BLaER1 treated with 17β-estradiol and CSF1 and Interleukin-3, amounts not matched to agents 10 nM and 100 nM (cell line): ENCODE results near the gene FRY.
A peak's percentile ranks its signal among the peaks of the same experiment; 100 is the strongest.

Source experiments
- H3K27ac ChIP-seq, 11 experiments: shearing (Covaris generic); formaldehyde crosslinking; 2 replicates each; pipeline ENCODE4 v1.8.1; 2022
- H3K27me3 ChIP-seq, 11 experiments: shearing (Covaris generic); formaldehyde crosslinking; 2 replicates each; pipeline ENCODE4 v1.8.1; 2022
- H3K36me3 ChIP-seq, 11 experiments: shearing (Covaris generic); formaldehyde crosslinking; 2 replicates each; pipeline ENCODE4 v1.8.1; 2022
- H3K4me1 ChIP-seq, 10 experiments: shearing (Covaris generic); formaldehyde crosslinking; 2 replicates each; pipeline ENCODE4 v1.8.1; 2022
- H3K4me2 ChIP-seq, 11 experiments: shearing (Covaris generic); formaldehyde crosslinking; 2 replicates each; pipeline ENCODE4 v1.8.1; 2022
- H3K4me3 ChIP-seq, 10 experiments: shearing (Covaris generic); formaldehyde crosslinking; 2 replicates each; pipeline ENCODE4 v1.8.1; 2022
- H3K9ac ChIP-seq, 11 experiments: shearing (Covaris generic); formaldehyde crosslinking; 2 replicates each; pipeline ENCODE4 v1.8.1; 2022
- H3K9me3 ChIP-seq, 11 experiments: shearing (Covaris generic); formaldehyde crosslinking; replicated peaks in 1 of 11; 2 replicates each; pipeline ENCODE4 v1.8.1; 2022
- H4K20me1 ChIP-seq, 11 experiments: shearing (Covaris generic); formaldehyde crosslinking; 2 replicates each; pipeline ENCODE4 v1.8.1; 2022
- Cebpa-rat ChIP-seq, 11 experiments: shearing (Covaris generic); IDR thresholded peaks; 2 replicates each; pipeline ENCODE4 v1.8.1; 2022

The FRY gene

DNA sequence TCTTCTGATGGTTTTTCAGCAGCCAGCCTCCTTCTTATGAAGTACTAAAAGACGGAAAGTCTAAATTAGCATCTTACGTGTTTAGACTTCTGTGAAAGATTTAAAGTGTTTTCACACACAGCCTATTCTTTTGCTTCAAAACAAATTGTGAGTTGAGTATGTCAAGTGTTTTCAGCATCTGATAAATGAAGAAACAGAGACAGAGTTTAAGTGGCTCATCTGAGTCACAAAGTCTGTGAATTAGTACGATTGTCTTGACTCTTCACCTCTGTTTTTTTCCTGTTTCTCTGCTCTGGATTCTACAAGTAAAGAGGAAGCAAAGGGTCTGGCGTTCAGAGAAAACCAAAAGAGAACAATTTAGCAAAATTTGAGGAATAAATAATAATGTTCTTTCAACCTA, 116.4 kb downstream of the FRY start:
- no peaks in the 10 kb centered on the region for H3K36me3 ChIP-seq
- no peak overlapping the region for H3K9ac ChIP-seq
- H3K27me3 ChIP-seq, result no peaks in the 10 kb centered on the region
- H4K20me1 ChIP-seq, result no peaks in the 10 kb centered on the region
- H3K27ac ChIP-seq, result no peak overlapping the region
- H3K9me3 ChIP-seq, result peaks cover 0 to 6% (median 0%) of the 10 kb centered on the region in 11 experiments; a peak in 1 of 22 replicates
- H3K4me1 ChIP-seq, result peaks cover 0 to 5% (median 0%) of the 10 kb centered on the region in 10 experiments; a peak in 4 of 20 replicates
- no peak overlapping the region for H3K4me3 ChIP-seq
- TF ChIP-seq Cebpa-rat (IDR thresholded peaks at IDR 0.05), result no peak
- H3K4me2 ChIP-seq, result no peak overlapping the region

DNA sequence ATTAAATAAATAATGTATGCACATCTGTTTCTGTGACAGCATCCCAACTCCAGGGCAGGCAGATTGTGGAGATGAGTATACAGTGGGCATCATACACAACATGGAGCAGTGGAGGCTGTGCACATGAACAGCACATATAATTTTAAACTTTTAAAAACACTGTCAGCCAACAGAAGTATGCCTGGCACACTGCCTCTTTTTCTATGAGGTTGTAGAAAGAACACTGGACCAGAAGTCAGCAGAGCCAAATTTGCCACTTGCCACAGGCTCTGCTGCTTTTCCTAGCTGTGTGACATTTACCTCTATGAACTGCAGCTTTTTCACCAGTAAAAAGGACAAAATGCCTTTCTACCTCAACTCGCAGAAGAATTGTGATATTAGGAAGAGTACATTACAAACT, 118.7 kb downstream of the FRY start:
- Histone ChIP-seq H3K4me1 (peaks cover 0 to 10% (median 0%) of the 10 kb centered on the region in 10 experiments; a peak in 4 of 20 replicates), H3K4me2 (no peak overlapping the region), H3K4me3 (no peak overlapping the region), H4K20me1 (no peaks in the 10 kb centered on the region), H3K27ac (no peak overlapping the region), H3K27me3 (no peaks in the 10 kb centered on the region), H3K9ac (no peak overlapping the region), H3K36me3 (no peaks in the 10 kb centered on the region), H3K9me3 (peaks cover 0 to 6% (median 0%) of the 10 kb centered on the region in 11 experiments; a peak in 1 of 22 replicates)
- TF ChIP-seq Cebpa-rat (IDR thresholded peaks at IDR 0.05), result no peak

DNA sequence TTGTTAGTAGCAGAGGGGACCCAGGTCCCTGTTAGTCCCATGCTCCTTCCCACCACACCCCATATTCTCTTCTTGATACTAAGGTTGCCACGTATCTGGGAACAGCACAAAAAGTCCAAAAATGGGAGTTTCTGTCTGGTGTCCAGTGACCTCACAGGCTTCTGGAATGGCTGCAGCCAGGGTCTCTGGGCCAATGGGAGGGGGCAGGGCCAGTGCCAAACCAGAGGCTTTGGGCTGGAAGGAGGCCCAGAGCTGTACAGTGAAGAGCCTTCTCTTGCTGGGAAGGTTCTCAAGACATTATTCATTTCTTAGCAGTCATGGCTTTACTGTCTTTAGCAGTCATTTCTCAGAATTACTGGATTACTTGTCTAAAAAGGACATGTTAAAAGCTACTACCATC, 119.2 kb downstream of the FRY start:
- H3K27ac ChIP-seq, result no peak overlapping the region
- no peak overlapping the region for H3K9ac ChIP-seq
- peaks cover 0 to 4% (median 0%) of the 10 kb centered on the region in 11 experiments; a peak in 1 of 22 replicates for H3K9me3 ChIP-seq
- H3K4me3 ChIP-seq, result no peak overlapping the region
- H3K36me3 ChIP-seq, result no peaks in the 10 kb centered on the region
- no peak for TF ChIP-seq Cebpa-rat (IDR thresholded peaks at IDR 0.05)
- no peaks in the 10 kb centered on the region for H3K27me3 ChIP-seq
- peaks cover 0 to 10% (median 0%) of the 10 kb centered on the region in 10 experiments; a peak in 4 of 20 replicates for H3K4me1 ChIP-seq
- no peak overlapping the region for H3K4me2 ChIP-seq
- no peaks in the 10 kb centered on the region for H4K20me1 ChIP-seq

DNA sequence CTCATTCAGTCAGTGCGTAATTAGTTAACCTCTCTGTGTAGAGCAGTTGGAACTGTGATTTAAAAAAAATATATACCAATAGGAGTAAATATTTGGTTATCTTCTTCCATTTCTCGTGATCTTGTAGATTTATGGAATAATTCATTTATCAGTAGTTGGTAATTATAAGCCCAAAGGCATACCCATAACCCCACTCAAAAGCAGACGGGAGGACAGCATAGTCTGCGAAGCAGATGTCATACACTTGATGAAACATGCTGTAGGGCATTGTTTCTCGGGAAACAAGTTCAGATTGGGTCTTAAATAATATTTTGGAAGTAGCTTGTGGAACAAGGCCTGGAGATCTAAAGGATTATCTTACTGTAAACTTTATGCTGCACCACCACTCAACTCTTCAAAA, 119.7 kb downstream of the FRY start:
- Histone ChIP-seq H3K27me3 (no peaks in the 10 kb centered on the region), H3K27ac (no peak overlapping the region), H3K4me1 (peaks cover 0 to 10% (median 0%) of the 10 kb centered on the region in 10 experiments; a peak in 4 of 20 replicates), H3K9me3 (no peaks in the 10 kb centered on the region), H3K9ac (no peak overlapping the region), H3K36me3 (no peaks in the 10 kb centered on the region), H3K4me2 (no peak overlapping the region), H3K4me3 (no peak overlapping the region), H4K20me1 (no peaks in the 10 kb centered on the region)
- no peak for TF ChIP-seq Cebpa-rat (IDR thresholded peaks at IDR 0.05)

DNA sequence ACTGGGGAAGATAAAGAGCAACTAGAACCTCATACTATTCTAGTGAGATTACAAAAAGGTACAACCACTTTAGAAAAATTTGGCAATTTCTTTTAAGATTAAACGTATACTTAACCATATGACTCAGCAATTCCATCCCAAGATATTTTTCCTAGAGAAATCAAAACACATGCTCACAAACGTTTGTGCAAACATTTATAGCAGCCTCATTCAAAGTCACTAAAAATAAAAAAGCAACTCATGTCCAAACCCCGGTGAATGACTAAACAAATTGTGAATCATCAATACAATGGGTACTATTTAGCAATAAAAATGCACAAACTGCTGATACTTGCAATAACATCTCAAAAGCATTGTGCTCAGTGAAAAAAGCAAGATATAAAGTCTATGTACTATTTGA, 121.5 kb downstream of the FRY start:
- Histone ChIP-seq H3K36me3 (no peaks in the 10 kb centered on the region), H3K9ac (no peak overlapping the region), H3K27ac (no peak overlapping the region), H3K9me3 (no peaks in the 10 kb centered on the region), H3K27me3 (no peaks in the 10 kb centered on the region), H3K4me2 (peak overlapping the region in 1 of 11 experiments; percentile 14; a peak in 1 of 22 replicates), H3K4me3 (no peak overlapping the region), H4K20me1 (no peaks in the 10 kb centered on the region), H3K4me1 (peaks cover 0 to 10% (median 0%) of the 10 kb centered on the region in 10 experiments; a peak in 4 of 20 replicates)
- no peak for TF ChIP-seq Cebpa-rat (IDR thresholded peaks at IDR 0.05)

DNA sequence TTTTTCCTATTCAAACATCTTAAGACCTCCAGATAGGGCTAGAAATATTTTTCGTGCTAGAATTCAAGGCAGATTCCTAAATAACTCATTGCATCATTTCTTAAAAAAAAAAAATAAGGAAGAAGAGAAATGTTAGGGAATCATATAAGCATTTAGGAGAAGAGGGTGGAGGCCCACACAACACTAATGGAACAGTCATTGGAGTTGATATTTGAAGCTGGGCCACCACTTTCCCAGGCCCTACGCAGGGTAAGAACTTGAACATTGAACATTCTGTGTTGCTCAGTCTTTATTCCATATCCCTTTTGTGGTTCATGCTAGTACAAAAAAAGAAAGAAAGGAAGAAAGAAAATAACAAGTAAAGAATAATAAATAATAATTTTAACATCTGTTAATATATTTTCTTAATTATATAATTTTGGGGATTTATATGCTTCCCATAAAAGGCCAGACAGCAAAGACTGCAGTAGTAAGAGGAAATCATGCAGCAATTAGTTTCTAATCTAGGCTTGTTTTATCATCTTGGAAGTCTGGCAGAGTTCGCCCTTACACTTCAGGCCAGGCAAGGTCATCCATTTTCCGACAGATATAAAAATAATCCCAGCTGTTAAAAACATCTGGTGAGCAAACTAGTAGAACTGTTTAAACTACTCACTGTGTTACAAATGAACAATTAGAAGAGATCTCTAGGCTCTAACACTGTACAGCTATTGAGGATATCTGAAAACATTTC, 127.7 kb downstream of the FRY start:
- no peak overlapping the region for H3K9ac ChIP-seq
- H4K20me1 ChIP-seq, result no peaks in the 10 kb centered on the region
- no peak overlapping the region for H3K27ac ChIP-seq
- H3K27me3 ChIP-seq, result no peaks in the 10 kb centered on the region
- H3K4me1 ChIP-seq, result peaks cover 0 to 12% (median 0%) of the 10 kb centered on the region in 10 experiments; a peak in 5 of 20 replicates
- TF ChIP-seq Cebpa-rat (IDR thresholded peaks at IDR 0.05), result no peak
- H3K9me3 ChIP-seq, result peaks cover 0 to 1% (median 0%) of the 10 kb centered on the region in 11 experiments; a peak in 1 of 22 replicates
- no peak overlapping the region for H3K4me2 ChIP-seq
- H3K36me3 ChIP-seq, result no peaks in the 10 kb centered on the region
- no peak overlapping the region for H3K4me3 ChIP-seq

DNA sequence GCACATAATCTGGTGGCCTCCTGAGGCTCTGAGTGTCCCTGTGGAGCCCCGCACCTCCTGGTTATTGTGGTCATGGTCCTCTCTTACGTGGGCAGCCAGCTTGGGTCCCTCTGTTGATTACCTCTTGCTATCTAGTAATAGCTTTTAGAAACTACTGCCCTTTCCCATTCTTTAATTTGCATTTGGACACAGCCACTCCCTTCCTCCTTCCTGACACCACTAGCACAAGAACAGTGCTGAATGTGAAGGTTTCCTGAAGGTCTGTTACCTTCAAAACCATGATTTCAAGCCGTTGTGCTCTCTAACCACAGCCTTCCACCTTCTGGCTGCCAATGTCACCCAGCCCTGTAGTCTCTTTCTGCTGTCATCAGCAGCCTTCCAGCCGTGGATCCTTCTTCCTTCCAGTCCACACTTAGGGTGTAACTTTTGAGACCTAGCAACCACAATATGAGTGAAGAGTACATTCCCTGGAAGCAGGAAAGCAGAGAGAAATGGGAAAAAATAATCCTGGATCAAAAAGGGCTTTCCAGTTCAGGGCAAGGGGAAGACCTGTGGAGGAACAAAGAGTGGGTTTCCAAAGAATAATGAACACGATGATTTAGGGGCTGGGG, 130.9 kb downstream of the FRY start:
- Histone ChIP-seq H3K9me3 (peaks cover 0 to 6% (median 0%) of the 10 kb centered on the region in 11 experiments; a peak in 1 of 22 replicates), H3K4me2 (peak overlapping the region in 2 of 11 experiments; percentile 30 to 38; a peak in 4 of 22 replicates), H3K4me3 (no peak overlapping the region), H3K9ac (no peak overlapping the region), H4K20me1 (no peaks in the 10 kb centered on the region), H3K36me3 (no peaks in the 10 kb centered on the region), H3K27ac (no peak overlapping the region), H3K4me1 (peaks cover 0 to 30% (median 2%) of the 10 kb centered on the region in 10 experiments; a peak in 9 of 20 replicates), H3K27me3 (no peaks in the 10 kb centered on the region)
- TF ChIP-seq Cebpa-rat (IDR thresholded peaks at IDR 0.05), result no peak

DNA sequence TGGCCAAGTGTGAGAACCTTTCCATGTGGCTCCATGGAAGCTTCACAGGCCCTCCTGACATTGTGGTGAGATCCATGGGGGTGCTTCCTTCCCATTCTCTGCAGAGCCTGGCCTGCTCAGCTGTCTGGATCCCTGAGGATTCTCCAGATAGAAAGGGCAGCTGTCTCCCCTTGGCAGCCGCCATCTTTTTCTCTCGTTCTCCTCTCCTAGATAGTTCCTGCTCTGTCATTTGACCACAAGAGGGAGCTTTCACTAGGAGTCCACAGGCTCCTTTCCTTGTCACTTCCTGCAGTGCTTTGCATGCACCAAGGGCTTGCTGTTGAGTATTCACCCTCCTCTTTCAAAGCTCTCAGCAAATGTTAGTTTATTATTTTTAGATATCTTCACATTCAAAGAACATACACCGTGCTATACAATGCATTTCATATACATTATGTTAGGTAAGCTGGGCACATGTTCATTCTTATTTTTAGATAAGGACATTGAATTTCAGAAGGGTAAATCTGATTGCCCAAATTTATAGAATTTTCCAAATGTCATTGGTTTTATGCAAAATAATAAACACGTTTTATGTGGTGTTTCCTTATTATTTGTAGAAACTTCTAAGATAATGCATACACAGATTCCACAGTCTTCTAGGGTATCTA, 133.2 kb downstream of the FRY start:
- H3K36me3 ChIP-seq, result no peaks in the 10 kb centered on the region
- H3K9me3 ChIP-seq, result peaks cover 0 to 6% (median 0%) of the 10 kb centered on the region in 11 experiments; a peak in 1 of 22 replicates
- no peaks in the 10 kb centered on the region for H3K27me3 ChIP-seq
- peak overlapping the region in 5 of 11 experiments; percentile 10 to 70 (median 63); a peak in 8 of 22 replicates for H3K27ac ChIP-seq
- no peak overlapping the region for H3K4me2 ChIP-seq
- H4K20me1 ChIP-seq, result no peaks in the 10 kb centered on the region
- no peak overlapping the region for H3K9ac ChIP-seq
- TF ChIP-seq Cebpa-rat (IDR thresholded peaks at IDR 0.05), result no peak
- no peak overlapping the region for H3K4me3 ChIP-seq
- H3K4me1 ChIP-seq, result peaks cover 0 to 30% (median 2%) of the 10 kb centered on the region in 10 experiments; a peak in 9 of 20 replicates

DNA sequence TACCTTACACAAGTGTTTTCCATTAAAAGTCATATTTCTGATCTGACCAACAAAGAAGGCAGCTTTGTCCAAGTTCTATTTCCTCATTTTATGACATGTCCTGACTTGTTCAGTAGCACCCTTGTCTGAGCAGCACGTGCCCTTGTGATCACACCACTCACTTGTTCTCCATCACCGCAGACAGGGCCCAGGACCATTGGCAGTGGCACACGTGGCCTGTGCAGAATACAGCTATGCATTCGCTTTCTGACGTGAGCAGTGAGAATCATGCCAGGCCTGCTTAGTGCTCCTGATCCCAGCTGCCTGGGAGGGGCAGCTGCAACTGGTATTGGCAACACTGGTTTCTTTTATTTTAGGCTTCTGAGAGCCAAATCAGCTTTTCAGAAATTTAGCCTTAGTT, 134.2 kb downstream of the FRY start:
- Histone ChIP-seq H3K27me3 (no peaks in the 10 kb centered on the region), H3K36me3 (no peaks in the 10 kb centered on the region), H4K20me1 (no peaks in the 10 kb centered on the region), H3K4me2 (peak overlapping the region in 5 of 11 experiments; percentile 16 to 54 (median 38); a peak in 7 of 22 replicates), H3K27ac (peak overlapping the region in 8 of 11 experiments; percentile 10 to 70 (median 42); a peak in 13 of 22 replicates), H3K4me3 (no peak overlapping the region), H3K9me3 (peaks cover 0 to 6% (median 0%) of the 10 kb centered on the region in 11 experiments; a peak in 1 of 22 replicates), H3K9ac (no peak overlapping the region), H3K4me1 (peaks cover 0 to 30% (median 2%) of the 10 kb centered on the region in 10 experiments; a peak in 9 of 20 replicates)
- no peak for TF ChIP-seq Cebpa-rat (IDR thresholded peaks at IDR 0.05)
